A673 (cell line): Measurements from ENCODE around the gene TBC1D9. TPM values are rescaled to one million over a fixed set of nuclear protein-coding genes. Genes with fewer than 3 reads are reported as not detected.

ENCODE experiments used
- BruUV-seq: library from RNA; stranded (reverse); fragments of 400-500 nt; replicated peaks from 2 replicates; lab custom pipeline; 2021; lab: Mats Ljungman, UMichigan
- CTCF ChIA-PET: fragments of 300-600 bp; sonication (Branson Sonifier 250); formaldehyde crosslinking; loops from one replicate; lab custom pipeline; 2022; ENCODE audit warnings: antibody characterized with exemption; lab: Charles Lee
- POLR2A ChIA-PET: fragments of 300-600 bp; sonication (Branson Sonifier 250); formaldehyde crosslinking; loops from one replicate; lab custom pipeline; 2022; ENCODE audit warnings: antibody characterized with exemption; ENCODE audit not compliant: low non-redundant PET; lab: Charles Lee
- DNase-seq: peaks from one replicate; pipeline ENCODE4 v3.0.0-alpha.2; 2015; ENCODE audit warnings: low spot score
- H3K27ac ChIP-seq: fragments of 200-600 bp; sonication (generic); 2 replicates; pipeline ENCODE4 v1.5.1; 2016; ENCODE audit warnings: mixed run types, low read depth, mild to moderate bottlenecking, mixed read lengths, antibody characterized with exemption, low read length; ENCODE audit not compliant: poor library complexity, severe bottlenecking
- H3K27me3 ChIP-seq: fragments of 200-600 bp; sonication (generic); replicated peaks from 2 replicates; pipeline ENCODE4 v1.6.1; 2017; ENCODE audit warnings: mixed run types, low read depth, mild to moderate bottlenecking, mixed read lengths, antibody characterized with exemption, low read length; ENCODE audit not compliant: insufficient read depth, poor library complexity
- H3K36me3 ChIP-seq: fragments of 200-600 bp; sonication (generic); 2 replicates; pipeline ENCODE4 v1.6.1; 2016; ENCODE audit warnings: mixed run types, mild to moderate bottlenecking, mixed read lengths, antibody characterized with exemption, low read length; ENCODE audit not compliant: insufficient read depth, poor library complexity, severe bottlenecking
- H3K4me1 ChIP-seq: fragments of 200-600 bp; sonication (generic); 2 replicates; pipeline ENCODE4 v1.6.1; 2017; ENCODE audit warnings: mixed run types, mild to moderate bottlenecking, mixed read lengths, antibody characterized with exemption, low read length; ENCODE audit not compliant: insufficient read depth, poor library complexity, severe bottlenecking
- H3K4me3 ChIP-seq: fragments of 200-600 bp; sonication (generic); 2 replicates; pipeline ENCODE4 v1.5.1; 2016; ENCODE audit warnings: low read depth, mixed run types, mild to moderate bottlenecking, mixed read lengths, low read length; ENCODE audit not compliant: poor library complexity, severe bottlenecking
- H3K9me3 ChIP-seq: fragments of 200-600 bp; sonication (generic); 2 replicates; pipeline ENCODE4 v1.6.1; 2016; ENCODE audit warnings: mixed run types, low read depth, mild to moderate bottlenecking, mixed read lengths, antibody characterized with exemption, low read length; ENCODE audit not compliant: poor library complexity, severe bottlenecking
- EZH2 ChIP-seq: fragments of 200-600 bp; sonication (generic); IDR thresholded peaks from 2 replicates; pipeline ENCODE4 v1.6.1; 2017; ENCODE audit warnings: borderline replicate concordance, low read depth, mild to moderate bottlenecking, mixed read lengths, antibody characterized with exemption, low read length; ENCODE audit not compliant: poor library complexity, severe bottlenecking
- intact Hi-C: fragments of 100-400 bp; cut with micrococcal nuclease; formaldehyde crosslinking; loops from one replicate; pipeline ENCODE4 v1.10.0; 2022; ENCODE audit not compliant: unreplicated experiment
- total RNA-seq: library from RNA; stranded (reverse); gene quantifications from 2 replicates; pipeline ENCODE4 v1.2.3, GENCODE V29; 2021
- TF ChIP-seq, protein P1 (sequence below): fragments of 300-800, 200-600 bp; sonication (generic); conservative IDR thresholded peaks from 2 replicates; pipeline ENCODE4 v1.5.1; 2017; ENCODE audit warnings: low read depth, mild to moderate bottlenecking, antibody characterized with exemption, low read length, moderate library complexity, mixed read lengths

The TBC1D9 gene
- total RNA-seq, 1 experiment from 2014 or later = 22.4 TPM

DNA sequence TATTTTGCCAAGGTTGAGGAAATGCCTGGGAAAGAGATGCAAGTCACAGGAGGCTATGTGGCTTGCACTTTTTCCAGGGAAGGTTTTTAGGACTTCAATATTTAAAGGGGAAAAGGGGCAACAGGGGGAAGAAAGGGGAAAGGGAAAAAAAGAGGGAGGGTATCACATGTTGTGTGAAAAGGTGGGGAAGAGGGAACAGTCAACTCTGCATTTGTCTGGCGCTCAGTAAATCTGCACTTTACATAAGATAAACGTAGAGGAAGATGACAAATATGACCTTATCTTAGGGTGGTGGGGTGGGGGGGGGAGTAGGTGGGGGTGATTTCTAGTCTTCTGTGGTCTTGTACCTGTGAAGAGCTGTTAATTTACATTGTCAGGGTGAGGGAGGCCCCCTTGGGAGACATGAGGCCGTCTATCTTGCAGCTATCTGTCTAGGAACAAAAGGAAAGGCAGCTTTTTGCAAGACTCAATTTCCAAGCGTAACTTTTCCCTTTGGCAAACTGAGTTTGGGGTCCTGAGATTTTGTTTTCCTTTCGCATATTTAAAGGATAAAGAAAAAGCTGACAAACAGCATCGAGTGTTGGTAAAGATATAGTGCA is 115.9 kb downstream of the TBC1D9 start:
- no peak overlapping the region for H3K27ac ChIP-seq
- ChIA-PET POLR2A (no interaction called here), CTCF (no interaction called here)
- no peak for TF ChIP-seq EZH2
- TF ChIP-seq, protein P1, sequence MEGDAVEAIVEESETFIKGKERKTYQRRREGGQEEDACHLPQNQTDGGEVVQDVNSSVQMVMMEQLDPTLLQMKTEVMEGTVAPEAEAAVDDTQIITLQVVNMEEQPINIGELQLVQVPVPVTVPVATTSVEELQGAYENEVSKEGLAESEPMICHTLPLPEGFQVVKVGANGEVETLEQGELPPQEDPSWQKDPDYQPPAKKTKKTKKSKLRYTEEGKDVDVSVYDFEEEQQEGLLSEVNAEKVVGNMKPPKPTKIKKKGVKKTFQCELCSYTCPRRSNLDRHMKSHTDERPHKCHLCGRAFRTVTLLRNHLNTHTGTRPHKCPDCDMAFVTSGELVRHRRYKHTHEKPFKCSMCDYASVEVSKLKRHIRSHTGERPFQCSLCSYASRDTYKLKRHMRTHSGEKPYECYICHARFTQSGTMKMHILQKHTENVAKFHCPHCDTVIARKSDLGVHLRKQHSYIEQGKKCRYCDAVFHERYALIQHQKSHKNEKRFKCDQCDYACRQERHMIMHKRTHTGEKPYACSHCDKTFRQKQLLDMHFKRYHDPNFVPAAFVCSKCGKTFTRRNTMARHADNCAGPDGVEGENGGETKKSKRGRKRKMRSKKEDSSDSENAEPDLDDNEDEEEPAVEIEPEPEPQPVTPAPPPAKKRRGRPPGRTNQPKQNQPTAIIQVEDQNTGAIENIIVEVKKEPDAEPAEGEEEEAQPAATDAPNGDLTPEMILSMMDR = no peak
- BruUV-seq = no TSS peak
- no peaks in the 10 kb centered on the region for H3K27me3 ChIP-seq
- no peak for DNase-seq
- H3K9me3 ChIP-seq = no peaks in the 10 kb centered on the region
- no peak overlapping the region for H3K4me3 ChIP-seq
- intact Hi-C loops = no loop called here
- no peaks in the 10 kb centered on the region for H3K4me1 ChIP-seq
- H3K36me3 ChIP-seq = no peaks in the 10 kb centered on the region

- no peak overlapping the region for H3K27ac ChIP-seq
- no peaks in the 10 kb centered on the region for H3K9me3 ChIP-seq
- ChIA-PET CTCF (no interaction called here), POLR2A (no interaction called here)
- H3K36me3 ChIP-seq = no peaks in the 10 kb centered on the region
- no TSS peak for BruUV-seq
- no peak overlapping the region for H3K4me3 ChIP-seq
- no peak for TF ChIP-seq EZH2
- TF ChIP-seq, protein P1 = no peak
- H3K4me1 ChIP-seq = no peaks in the 10 kb centered on the region
- intact Hi-C loops = loop anchor here (5.0 to 10.0 kb wide), 2 partner anchors 216 to 277 kb away; no protein-coding TSS in a partner anchor
- H3K27me3 ChIP-seq = no peaks in the 10 kb centered on the region
- DNase-seq = no peak
These were observed 117.1 kb downstream of the TBC1D9 start for GRCh38 chr4:140639066-140639465.

- CTCF ChIA-PET = interaction anchor here (0.6 kb wide), 1 partner anchor 251 kb away, joined by 3 read pairs; no protein-coding TSS in a partner anchor
- TF ChIP-seq, protein P1 = peak; percentile 77
- no peak for TF ChIP-seq EZH2
- Histone ChIP-seq H3K9me3 (no peaks in the 10 kb centered on the region), H3K4me3 (no peak overlapping the region), H3K27me3 (no peaks in the 10 kb centered on the region), H3K36me3 (peaks cover 3% of the 10 kb centered on the region), H3K27ac (no peak overlapping the region), H3K4me1 (no peaks in the 10 kb centered on the region)
- intact Hi-C loops = loop anchor here (5.0 to 10.0 kb wide), 2 partner anchors 217 to 276 kb away; no protein-coding TSS in a partner anchor
- no TSS peak for BruUV-seq
- peak; percentile 59 for DNase-seq
- POLR2A ChIA-PET = no interaction called here
These were observed 118.3 kb downstream of the TBC1D9 start for GRCh38 chr4:140637836-140638235.
